Activated CD4-positive, alpha-beta memory T cell treated with anti-CD3 and anti-CD28 coated beads for 36 hours (primary cell): ENCODE data around the gene MMAB. TPM values are rescaled to one million over a fixed set of nuclear protein-coding genes. Genes with fewer than 3 reads are reported as not detected.

Source experiments
- CTCF ChIA-PET: fragments of 350-600 bp; sonication (Branson Sonifier 250); formaldehyde crosslinking; loops from one replicate; lab custom pipeline; 2021; ENCODE audit warnings: antibody characterized with exemption, inconsistent platforms; lab: Charles Lee
- POLR2A ChIA-PET: fragments of 350-600 bp; sonication (Branson Sonifier 250); formaldehyde crosslinking; loops from one replicate; lab custom pipeline; 2021; ENCODE audit warnings: antibody characterized with exemption; lab: Charles Lee
- DNase-seq: peaks from one replicate; pipeline ENCODE4 v3.0.0-alpha.2; 2020
- H3K27ac Mint-ChIP-seq: one replicate; pipeline ENCODE4 v1.8.0; 2021; ENCODE audit warnings: mixed read lengths
- H3K27me3 Mint-ChIP-seq: one replicate; pipeline ENCODE4 v1.8.0; 2021; ENCODE audit warnings: mixed read lengths
- H3K36me3 Mint-ChIP-seq: one replicate; pipeline ENCODE4 v1.8.0; 2021; ENCODE audit warnings: mixed read lengths
- H3K4me1 Mint-ChIP-seq: one replicate; pipeline ENCODE4 v1.8.0; 2021; ENCODE audit warnings: low read depth, mixed read lengths
- H3K4me3 Mint-ChIP-seq: one replicate; pipeline ENCODE4 v1.8.0; 2021; ENCODE audit warnings: mild to moderate bottlenecking, mixed read lengths
- H3K9me3 Mint-ChIP-seq: one replicate; pipeline ENCODE4 v1.8.0; 2021; ENCODE audit warnings: mixed read lengths
- intact Hi-C: fragments of 100-400 bp; cut with micrococcal nuclease; formaldehyde crosslinking; loops from one replicate; pipeline ENCODE4 v1.15.1; 2023
- total RNA-seq, 2 experiments: library from RNA; stranded (reverse); gene quantifications; one replicate each; pipeline ENCODE4 v1.2.3, GENCODE V29; 2021

Gene MMAB
- 10 to 100 TPM; 42.4 to 48.3 TPM for total RNA-seq

DNA sequence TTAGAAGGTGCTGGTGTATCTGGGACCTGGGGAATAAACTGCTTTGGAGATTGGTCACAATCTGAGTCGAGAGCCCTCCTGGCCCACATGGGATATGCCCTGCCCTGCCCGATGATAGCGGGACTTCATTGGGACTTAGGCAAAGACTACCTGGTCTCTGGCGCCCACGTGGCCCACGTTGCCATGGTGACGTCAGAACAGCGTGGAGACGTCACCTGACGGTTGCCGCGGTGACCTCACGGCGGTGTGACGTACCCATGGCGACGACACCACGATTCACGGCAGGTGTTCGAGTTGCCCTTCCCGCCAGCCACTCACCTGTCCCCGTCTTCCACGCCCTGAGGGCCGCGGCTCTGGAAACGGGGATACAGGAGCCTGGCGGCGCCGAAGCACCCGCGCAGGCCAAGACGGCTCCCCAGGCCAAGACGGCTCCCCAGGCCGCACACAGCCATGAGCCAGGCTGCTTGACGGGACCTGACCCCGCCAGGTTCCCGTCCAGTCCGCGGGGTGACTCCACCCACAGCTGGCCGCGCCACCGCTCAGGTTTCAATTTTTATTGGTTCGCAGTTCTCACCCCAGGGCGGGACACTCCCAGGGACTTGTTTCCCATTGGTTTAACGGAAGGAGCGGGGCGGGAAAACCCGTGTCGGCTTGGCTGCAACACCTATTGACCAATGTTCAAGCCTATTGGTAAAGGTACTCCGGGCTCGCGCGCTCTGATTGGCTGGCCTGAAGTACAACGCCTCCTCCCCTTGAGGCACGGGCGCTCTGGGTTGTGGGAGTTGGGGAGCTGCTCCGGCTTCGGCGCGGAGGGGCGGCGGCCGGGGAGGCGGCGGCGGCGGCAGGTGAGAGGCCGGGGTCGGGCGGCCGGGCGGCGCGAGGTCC is at the start of gene MMAB, which contains the start of gene MVK:
MMAB (minus strand) TSS at position 476 of the 885 bp plus-strand sequence; CDS start at position 452, 24 bp downstream.
MVK (plus strand) TSS at position 766 of the 885 bp plus-strand sequence. CDS start 1,029 bp downstream, outside the sequence.
- CTCF ChIA-PET = interaction anchor here (1.1 to 2.8 kb wide), 4 partner anchors 24 to 462 kb away, joined by 3 to 26 read pairs (median 6); no protein-coding TSS in a partner anchor
- no peaks in the 10 kb centered on the region for H3K27me3 Mint-ChIP-seq
- H3K4me1 Mint-ChIP-seq = peaks cover 27% of the 10 kb centered on the region
- H3K27ac Mint-ChIP-seq = peak within 1 kb of the TSS; percentile 85
- POLR2A ChIA-PET = interaction anchor here (0.9 to 2.7 kb wide), 5 partner anchors 8 to 140 kb away, joined by 3 to 10 read pairs (median 4); partner anchors contain the start of genes KCTD10 and UBE3B
- H3K36me3 Mint-ChIP-seq = peaks cover 26% of the 10 kb centered on the region
- intact Hi-C loops = loop anchor here (1.0 to 10.0 kb wide), 6 partner anchors 96 to 1061 kb away; partner anchors contain the start of genes FAM222A, GLTP, KCTD10 and SSH1
- H3K4me3 Mint-ChIP-seq = peak within 1 kb of the TSS; percentile 86
- DNase-seq = peak; percentile 100
- H3K9me3 Mint-ChIP-seq = no peaks in the 10 kb centered on the region

DNA sequence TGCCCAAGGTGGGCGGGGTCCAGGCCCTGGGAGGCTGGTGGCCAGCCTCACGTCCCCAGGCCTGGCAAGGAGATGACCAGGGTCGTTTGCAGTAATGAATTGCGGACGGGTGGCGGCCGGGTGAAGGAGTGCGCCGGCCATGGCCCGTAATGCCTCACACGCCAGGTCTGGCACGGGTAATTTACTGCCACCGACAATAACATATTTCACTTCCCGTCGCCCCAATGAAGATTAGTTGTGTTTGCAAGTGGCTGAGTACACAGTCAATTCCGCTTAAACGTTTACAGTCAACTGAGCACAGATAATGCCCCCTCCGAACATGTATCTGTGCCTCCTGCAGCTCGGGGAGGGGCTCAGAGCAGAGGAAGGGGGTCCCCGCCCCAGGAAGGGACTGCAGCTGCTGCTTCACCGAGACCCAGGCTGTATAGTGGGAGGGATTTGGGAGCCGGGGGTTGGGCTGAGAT is 48.6 kb upstream of the MMAB start:
- Mint-ChIP-seq H3K27ac (no peak overlapping the region), H3K4me1 (peaks cover 4% of the 10 kb centered on the region), H3K4me3 (no peak overlapping the region), H3K27me3 (peaks cover 19% of the 10 kb centered on the region), H3K36me3 (no peaks in the 10 kb centered on the region), H3K9me3 (no peaks in the 10 kb centered on the region)
- intact Hi-C loops = no loop called here
- CTCF ChIA-PET = interaction anchor here (1.6 to 2.2 kb wide), 2 partner anchors 24 kb away, joined by 4 to 15 read pairs; no protein-coding TSS in a partner anchor
- no peak for DNase-seq
- POLR2A ChIA-PET = no interaction called here

DNA sequence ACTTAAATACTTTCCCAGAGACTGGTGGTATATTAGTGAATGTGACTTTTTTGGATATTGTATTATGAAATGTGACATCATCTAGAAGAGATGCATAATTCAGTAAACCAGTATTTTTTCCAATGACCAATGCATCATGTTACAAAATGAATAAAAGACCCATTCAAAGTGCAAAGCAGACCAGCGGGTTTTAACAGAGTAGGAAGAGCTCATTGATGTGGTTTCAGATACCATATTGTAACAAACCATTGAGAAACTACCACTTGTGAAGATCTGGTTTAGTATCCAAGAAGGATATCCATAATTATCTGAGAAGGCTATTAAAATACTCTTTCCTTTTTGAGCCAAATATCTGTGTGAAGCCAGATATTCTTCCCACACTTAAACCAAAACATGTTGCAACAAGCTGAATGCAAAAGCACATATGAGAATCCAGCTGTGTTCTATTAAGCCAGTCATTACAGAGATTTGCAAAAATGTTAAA is 47.9 kb upstream of the MMAB start:
- no peak for DNase-seq
- Mint-ChIP-seq H3K4me1 (peaks cover 4% of the 10 kb centered on the region), H3K36me3 (no peaks in the 10 kb centered on the region), H3K27me3 (peaks cover 22% of the 10 kb centered on the region), H3K27ac (no peak overlapping the region), H3K9me3 (no peaks in the 10 kb centered on the region), H3K4me3 (no peak overlapping the region)
- CTCF ChIA-PET = interaction anchor here (2.2 kb wide), 1 partner anchor 23 kb away, joined by 15 read pairs; no protein-coding TSS in a partner anchor
- intact Hi-C loops = no loop called here
- POLR2A ChIA-PET = no interaction called here

DNA sequence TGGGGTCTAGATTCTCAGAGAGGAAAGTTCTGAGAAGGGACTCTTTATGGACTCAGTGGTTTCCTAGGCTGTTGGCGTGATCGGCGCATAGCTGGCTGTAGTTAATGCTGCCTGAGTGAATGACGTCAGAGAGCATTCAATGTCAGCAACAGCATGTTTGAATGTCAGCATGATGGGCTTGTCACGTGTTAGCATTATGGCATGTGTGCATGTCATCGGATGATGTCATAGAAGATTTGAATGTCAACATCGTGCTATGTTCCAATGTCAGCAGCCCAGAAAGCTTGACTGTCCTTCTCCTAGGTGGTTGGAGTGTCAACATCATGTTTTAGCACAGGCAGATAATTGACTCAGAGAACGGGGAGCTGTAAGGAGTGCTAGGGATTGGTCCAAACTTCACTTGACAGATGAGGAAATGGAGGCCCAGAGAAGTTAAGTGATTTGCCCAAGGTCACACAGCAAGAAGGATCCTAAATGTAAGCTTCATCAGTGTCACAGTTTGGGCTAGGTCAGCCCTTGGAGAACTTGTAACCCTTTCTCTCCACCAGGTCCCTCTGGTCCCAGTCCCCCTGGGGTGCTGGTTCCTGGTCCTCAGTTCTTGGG is 45.8 kb upstream of the MMAB start:
- intact Hi-C loops = no loop called here
- no peak for DNase-seq
- Mint-ChIP-seq H3K27me3 (peaks cover 21% of the 10 kb centered on the region), H3K4me1 (peaks cover 4% of the 10 kb centered on the region), H3K36me3 (no peaks in the 10 kb centered on the region), H3K9me3 (no peaks in the 10 kb centered on the region), H3K27ac (no peak overlapping the region), H3K4me3 (no peak overlapping the region)
- ChIA-PET CTCF (no interaction called here), POLR2A (no interaction called here)

DNA sequence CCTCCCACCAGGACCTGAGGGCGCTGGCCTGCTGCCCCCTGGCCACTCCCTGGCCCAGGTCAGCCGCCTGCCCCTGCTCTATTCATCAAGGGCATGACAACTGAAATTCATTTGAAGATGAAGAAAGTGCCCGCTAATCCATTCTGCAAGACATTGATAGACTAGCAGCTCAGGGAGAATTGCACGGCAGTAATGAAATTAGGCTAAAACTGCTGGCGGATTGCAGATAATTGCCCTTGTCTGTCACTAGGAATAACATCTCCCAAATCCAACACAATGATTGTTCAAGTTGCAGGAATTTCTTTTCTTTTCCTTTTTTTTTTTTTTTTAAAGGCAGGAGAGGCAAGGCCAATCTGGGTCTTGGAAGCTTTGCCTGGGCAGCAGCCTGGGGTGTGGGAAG is 44.8 kb upstream of the MMAB start:
- Mint-ChIP-seq H3K36me3 (no peaks in the 10 kb centered on the region), H3K27ac (no peak overlapping the region), H3K27me3 (peaks cover 21% of the 10 kb centered on the region), H3K4me1 (peaks cover 4% of the 10 kb centered on the region), H3K4me3 (no peak overlapping the region), H3K9me3 (no peaks in the 10 kb centered on the region)
- ChIA-PET POLR2A (no interaction called here), CTCF (no interaction called here)
- no peak for DNase-seq
- intact Hi-C loops = no loop called here

DNA sequence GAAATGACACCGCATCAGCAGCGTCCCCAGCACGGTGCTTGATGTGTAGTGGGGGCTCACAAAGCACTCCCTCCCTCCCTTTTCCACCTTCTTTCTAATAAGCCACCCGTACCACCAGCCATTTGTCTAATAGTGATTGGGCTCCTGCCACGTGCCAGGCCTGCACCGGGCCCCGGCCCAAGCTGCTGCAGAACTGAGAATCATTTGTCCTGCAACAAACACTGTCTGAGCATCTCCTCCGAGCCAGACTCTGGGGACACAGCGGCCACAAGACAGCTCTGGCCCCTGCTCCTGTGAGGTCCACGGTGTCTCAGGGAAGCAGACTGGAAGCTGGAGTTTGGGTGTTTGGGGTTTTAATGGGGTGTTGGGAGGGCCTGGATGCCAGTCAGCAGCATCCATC is 44.2 kb upstream of the MMAB start:
- POLR2A ChIA-PET = no interaction called here
- Mint-ChIP-seq H3K27ac (no peak overlapping the region), H3K36me3 (no peaks in the 10 kb centered on the region), H3K4me1 (peaks cover 4% of the 10 kb centered on the region), H3K4me3 (no peak overlapping the region), H3K27me3 (peaks cover 27% of the 10 kb centered on the region), H3K9me3 (no peaks in the 10 kb centered on the region)
- CTCF ChIA-PET = no interaction called here
- intact Hi-C loops = no loop called here
- DNase-seq = no peak

DNA sequence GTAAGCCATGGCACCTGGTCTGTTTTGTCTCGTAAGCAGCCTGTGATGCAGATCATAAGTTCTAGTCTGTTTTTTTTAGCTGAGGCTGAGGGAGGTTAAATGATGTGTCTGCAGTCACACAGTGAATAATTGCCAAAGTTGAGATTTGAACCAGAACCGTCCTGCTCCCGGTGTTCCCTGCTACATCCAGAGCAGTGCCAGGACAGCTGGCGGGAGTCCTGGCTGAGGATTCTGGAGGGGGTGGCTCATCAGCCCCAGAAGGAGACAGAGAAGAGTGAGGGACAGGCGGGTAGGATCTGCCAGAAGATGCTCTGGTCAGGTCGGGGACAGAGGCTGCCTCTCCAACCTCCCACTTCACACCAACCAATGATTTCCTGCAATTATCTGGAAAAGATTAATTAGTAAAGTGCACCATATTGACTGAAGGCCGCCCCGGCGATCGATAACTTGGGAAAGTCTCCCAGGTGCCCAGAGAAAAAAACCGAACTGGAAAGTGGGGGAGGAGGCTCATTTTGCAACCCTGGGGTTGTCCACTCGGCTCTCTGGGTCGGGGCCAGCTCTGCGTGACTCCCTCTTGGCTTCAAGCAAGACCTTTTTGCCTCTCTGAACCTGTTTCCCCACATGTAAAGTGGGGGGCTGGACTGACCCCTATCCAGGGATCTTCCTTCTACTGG is 42.4 kb upstream of the MMAB start:
- intact Hi-C loops = no loop called here
- POLR2A ChIA-PET = no interaction called here
- no peaks in the 10 kb centered on the region for H3K9me3 Mint-ChIP-seq
- H3K27ac Mint-ChIP-seq = no peak overlapping the region
- no peaks in the 10 kb centered on the region for H3K36me3 Mint-ChIP-seq
- H3K4me3 Mint-ChIP-seq = no peak overlapping the region
- no peak for DNase-seq
- H3K4me1 Mint-ChIP-seq = no peaks in the 10 kb centered on the region
- peaks cover 26% of the 10 kb centered on the region for H3K27me3 Mint-ChIP-seq
- CTCF ChIA-PET = interaction anchor here (0.9 kb wide), 1 partner anchor 19 kb away, joined by 3 read pairs; no protein-coding TSS in a partner anchor

DNA sequence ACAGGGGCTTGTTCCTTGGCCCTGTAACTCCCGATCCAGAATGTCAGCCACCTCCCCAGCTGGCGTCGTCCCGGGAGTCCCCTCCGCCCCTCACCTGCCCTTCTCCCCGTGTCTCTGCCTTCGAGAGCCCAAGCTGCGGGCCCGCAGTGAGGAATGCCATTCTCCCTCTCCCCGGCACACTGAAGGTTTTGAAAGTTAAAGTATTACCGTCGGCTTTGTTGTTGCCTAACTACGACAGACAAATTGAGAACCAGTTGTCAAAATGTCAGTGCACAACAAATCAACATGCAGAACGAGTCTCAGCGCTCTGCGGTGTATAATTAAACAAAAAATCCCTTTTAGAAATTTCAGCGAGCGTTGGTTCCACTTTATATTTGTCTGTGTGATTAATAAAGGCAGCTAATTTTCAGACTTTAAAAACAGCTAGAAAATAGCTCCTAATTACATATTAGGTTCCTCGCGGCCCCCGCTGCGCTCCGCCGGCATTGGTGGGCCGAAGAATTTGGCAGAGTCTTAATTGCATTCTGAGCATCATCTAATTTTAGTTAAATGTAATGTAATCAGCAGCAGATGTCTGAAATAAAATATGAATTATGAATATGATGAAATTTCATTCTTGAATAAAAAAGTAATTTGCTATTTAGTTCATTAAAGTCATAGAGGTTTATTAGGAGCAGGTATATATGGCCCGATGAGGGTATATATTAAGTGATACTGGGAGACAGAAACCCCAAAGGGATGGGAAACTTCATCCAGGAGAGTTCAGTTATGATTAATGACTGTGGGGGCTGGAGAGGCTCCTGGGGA is 40.5 kb upstream of the MMAB start:
- Mint-ChIP-seq H3K4me3 (no peak overlapping the region), H3K36me3 (no peaks in the 10 kb centered on the region), H3K9me3 (no peaks in the 10 kb centered on the region), H3K4me1 (no peaks in the 10 kb centered on the region), H3K27me3 (peaks cover 22% of the 10 kb centered on the region), H3K27ac (no peak overlapping the region)
- ChIA-PET POLR2A (no interaction called here), CTCF (interaction anchor here (0.6 to 2.1 kb wide), 2 partner anchors 16 to 159 kb away, joined by 3 to 11 read pairs; no protein-coding TSS in a partner anchor)
- intact Hi-C loops = no loop called here
- DNase-seq = no peak

DNA sequence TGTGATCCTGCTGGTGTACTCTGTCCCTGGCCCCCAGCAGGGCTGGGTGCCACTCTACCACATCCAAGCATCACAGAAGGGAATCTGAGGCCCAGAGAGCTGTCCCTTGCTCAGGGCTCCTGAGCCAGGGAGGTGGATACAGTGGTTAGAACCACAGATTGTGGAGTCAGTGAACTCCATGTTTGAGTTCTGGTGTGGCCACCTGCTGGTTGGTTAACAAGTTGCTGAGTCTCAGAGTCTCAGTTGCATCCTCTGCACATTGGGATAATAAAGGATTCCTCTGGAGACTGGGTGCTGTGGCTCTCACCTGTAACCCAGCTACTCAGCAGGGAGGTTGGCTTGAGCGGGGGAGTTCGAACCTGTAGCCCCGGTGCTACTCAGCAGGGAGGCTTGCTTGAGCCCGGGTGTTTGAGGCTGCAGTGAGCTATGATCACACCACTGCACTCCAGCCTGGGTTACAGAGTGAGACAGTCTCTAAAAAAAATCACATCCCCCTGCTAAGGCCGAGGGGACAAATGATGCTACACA is 39.7 kb upstream of the MMAB start:
- ChIA-PET CTCF (interaction anchor here (2.1 kb wide), 1 partner anchor 15 kb away, joined by 11 read pairs; no protein-coding TSS in a partner anchor), POLR2A (no interaction called here)
- Mint-ChIP-seq H3K4me1 (no peaks in the 10 kb centered on the region), H3K27ac (no peak overlapping the region), H3K9me3 (no peaks in the 10 kb centered on the region), H3K36me3 (no peaks in the 10 kb centered on the region), H3K4me3 (no peak overlapping the region), H3K27me3 (peaks cover 22% of the 10 kb centered on the region)
- intact Hi-C loops = no loop called here
- no peak for DNase-seq

DNA sequence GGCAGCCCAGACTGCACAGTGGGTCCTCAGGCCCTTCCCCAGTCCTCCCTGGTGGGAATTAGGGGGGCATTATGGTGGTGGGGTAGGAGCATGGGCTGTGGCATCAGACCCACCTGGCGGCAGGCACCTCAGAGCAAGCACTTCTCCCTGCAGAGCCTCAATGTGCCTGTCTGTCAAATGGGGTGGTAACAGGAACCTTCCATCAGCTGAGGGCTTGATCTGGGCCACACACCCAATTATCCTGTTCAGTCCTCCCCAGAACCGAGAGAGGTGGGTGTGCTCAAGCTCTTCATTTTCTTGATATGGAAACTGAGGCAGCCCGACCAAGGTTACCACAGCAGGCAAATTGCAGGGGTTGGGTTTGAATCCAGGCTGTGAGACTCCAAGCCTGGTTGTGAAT is 38.7 kb upstream of the MMAB start:
- intact Hi-C loops = no loop called here
- H3K9me3 Mint-ChIP-seq = no peaks in the 10 kb centered on the region
- H3K36me3 Mint-ChIP-seq = no peaks in the 10 kb centered on the region
- H3K4me3 Mint-ChIP-seq = no peak overlapping the region
- ChIA-PET CTCF (interaction anchor here (2.1 kb wide), 1 partner anchor 14 kb away, joined by 11 read pairs; no protein-coding TSS in a partner anchor), POLR2A (no interaction called here)
- no peak for DNase-seq
- no peak overlapping the region for H3K27ac Mint-ChIP-seq
- H3K27me3 Mint-ChIP-seq = peaks cover 25% of the 10 kb centered on the region
- no peaks in the 10 kb centered on the region for H3K4me1 Mint-ChIP-seq

DNA sequence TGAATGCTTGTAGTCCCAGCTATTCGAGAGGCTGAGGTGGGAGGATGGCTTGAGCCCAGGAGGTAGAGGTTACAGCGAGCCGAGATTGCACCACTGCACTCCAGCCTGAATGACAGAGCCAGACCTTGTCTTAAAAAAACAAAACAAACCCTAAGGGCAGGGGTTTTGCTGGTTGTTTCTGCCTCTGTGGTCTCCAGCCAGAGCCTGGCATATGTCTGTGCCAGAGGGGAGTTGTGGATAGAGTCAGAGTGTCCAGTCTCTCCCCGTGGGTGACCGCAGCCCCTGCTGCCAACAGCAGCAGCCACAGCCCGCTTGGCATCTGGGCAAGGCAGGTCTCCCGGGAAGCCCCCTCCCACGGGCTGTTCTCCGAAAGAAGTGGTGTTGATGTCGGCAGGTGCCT is 37.9 kb upstream of the MMAB start:
- no peak overlapping the region for H3K27ac Mint-ChIP-seq
- POLR2A ChIA-PET = no interaction called here
- CTCF ChIA-PET = interaction anchor here (0.9 kb wide), 1 partner anchor 13 kb away, joined by 4 read pairs; no protein-coding TSS in a partner anchor
- H3K4me1 Mint-ChIP-seq = no peaks in the 10 kb centered on the region
- intact Hi-C loops = no loop called here
- no peaks in the 10 kb centered on the region for H3K36me3 Mint-ChIP-seq
- DNase-seq = no peak
- no peaks in the 10 kb centered on the region for H3K9me3 Mint-ChIP-seq
- peaks cover 22% of the 10 kb centered on the region for H3K27me3 Mint-ChIP-seq
- H3K4me3 Mint-ChIP-seq = no peak overlapping the region
